CD4-positive, alpha-beta T cell (primary cell): Measurements from ENCODE around the gene RAD52. TPM values are rescaled to one million over a fixed set of nuclear protein-coding genes. Genes with fewer than 3 reads are reported as not detected.

Experiments used
- ATAC-seq: fragments of 200-7000 bp; cut with Tn5 transposase; one replicate; pipeline ENCODE4 v1.10.0; 2022; ENCODE audit warnings: mild to moderate bottlenecking; ENCODE audit not compliant: poor library complexity
- CTCF ChIA-PET: fragments of 350-600 bp; sonication (Branson Sonifier 250); formaldehyde crosslinking; loops from one replicate; lab custom pipeline; 2021; ENCODE audit warnings: antibody characterized with exemption, inconsistent platforms; lab: Charles Lee
- POLR2A ChIA-PET: fragments of 350-600 bp; sonication (Branson Sonifier 250); formaldehyde crosslinking; loops from one replicate; lab custom pipeline; 2021; ENCODE audit warnings: antibody characterized with exemption, inconsistent platforms; lab: Charles Lee
- DNase-seq, 14 experiments: peaks; one replicate each; pipeline ENCODE4 v3.0.0-alpha.2; 2013 to 2020; ENCODE audit warnings: mixed read lengths in 2 of 14
- H3K27ac ChIP-seq, 2 donors: one replicate each; pipeline versions ENCODE4 v1.5.1 to v1.7.0; 2013; ENCODE audit warnings: low read length in 2 of 2, low read depth in 1 of 2, mild to moderate bottlenecking in 1 of 2
- H3K27me3 ChIP-seq, 2 experiments: 1 replicate in 1 of 2; 2 replicates in 1 of 2; pipeline versions ENCODE4 v1.6.1 to v1.7.0; 2013; ENCODE audit warnings: low read length in 2 of 2, control low read depth in 1 of 2, mild to moderate bottlenecking in 1 of 2, moderate library complexity in 1 of 2; ENCODE audit not compliant: insufficient read depth in 2 of 2, control insufficient read depth in 1 of 2
- H3K36me3 ChIP-seq: one replicate; pipeline ENCODE4 v1.6.1; 2013; ENCODE audit warnings: low read length, control low read depth; ENCODE audit not compliant: insufficient read depth
- H3K4me1 ChIP-seq: one replicate; pipeline ENCODE4 v1.6.1; 2013; ENCODE audit warnings: low read length, control low read depth; ENCODE audit not compliant: insufficient read depth
- H3K4me3 ChIP-seq: one replicate; pipeline ENCODE4 v1.5.1; 2013; ENCODE audit warnings: mild to moderate bottlenecking, low read length, moderate library complexity
- H3K9me3 ChIP-seq, 2 experiments: 1 replicate in 1 of 2; 2 replicates in 1 of 2; pipeline versions ENCODE4 v1.6.1 to v1.7.0; 2013; ENCODE audit warnings: low read length in 2 of 2, mild to moderate bottlenecking in 2 of 2, control low read depth in 1 of 2, moderate library complexity in 1 of 2; ENCODE audit not compliant: control insufficient read depth in 1 of 2, insufficient read depth in 1 of 2
- H3K27ac Mint-ChIP-seq: one replicate; pipeline ENCODE4 v1.8.0; 2020; ENCODE audit warnings: mixed read lengths
- H3K27me3 Mint-ChIP-seq: one replicate; pipeline ENCODE4 v1.8.0; 2021; ENCODE audit warnings: mixed read lengths
- H3K36me3 Mint-ChIP-seq: one replicate; pipeline ENCODE4 v1.8.0; 2021; ENCODE audit warnings: low read depth, mixed read lengths
- H3K4me1 Mint-ChIP-seq: one replicate; pipeline ENCODE4 v1.8.0; 2021; ENCODE audit warnings: low read depth, mixed read lengths
- H3K4me3 Mint-ChIP-seq: one replicate; pipeline ENCODE4 v1.8.0; 2020; ENCODE audit warnings: mild to moderate bottlenecking, mixed read lengths
- H3K9me3 Mint-ChIP-seq: one replicate; pipeline ENCODE4 v1.8.0; 2020; ENCODE audit warnings: mixed read lengths
- CTCF ChIP-seq: fragments of 200-600 bp; IDR thresholded peaks from one replicate; pipeline ENCODE4 v1.8.0; 2022; ENCODE audit warnings: antibody characterized with exemption, mild to moderate bottlenecking
- intact Hi-C, 2 experiments: fragments of 100-400 bp; cut with DNase I in 1 of 2; cut with micrococcal nuclease in 1 of 2; formaldehyde crosslinking; loops; one replicate each; pipeline versions ENCODE4 v1.15.1 to v1.9.0; 2023 to 2025; cut with DNase I, micrococcal nuclease
- total RNA-seq, 174 experiments: library from RNA in 2 of 174; stranded (reverse) in 2 of 174; gene quantifications; one replicate each; pipeline ENCODE4 v1.2.3 and lab custom pipeline; 2021 to 2026

The RAD52 gene
- total RNA-seq, 2 experiments from 2014 or later = 7.0 to 8.1 TPM

GRCh38 chr12:867905-868304, 81.6 kb downstream of the RAD52 start:
- Mint-ChIP-seq H3K4me1 (peaks cover 28% of the 10 kb centered on the region), H3K36me3 (peaks cover 81% of the 10 kb centered on the region), H3K27me3 (no peaks in the 10 kb centered on the region), H3K9me3 (no peaks in the 10 kb centered on the region), H3K4me3 (no peak overlapping the region), H3K27ac (no peak overlapping the region)
- POLR2A ChIA-PET = no interaction called here
- ATAC-seq (no peak), DNase-seq (no peak)
- Histone ChIP-seq H3K4me1 (no peaks in the 10 kb centered on the region), H3K9me3 (no peaks in the 10 kb centered on the region), H3K36me3 (peaks cover 82% of the 10 kb centered on the region), H3K4me3 (no peak overlapping the region), H3K27me3 (no peaks in the 10 kb centered on the region), H3K27ac (no peak overlapping the region)
- intact Hi-C loops = no loop called here
- TF ChIP-seq CTCF = no peak
- CTCF ChIA-PET = interaction anchor here (0.9 to 1.9 kb wide), 4 partner anchors 11 to 113 kb away, joined by 3 to 4 read pairs (median 4); partner anchors contain the start of gene RAD52

DNA sequence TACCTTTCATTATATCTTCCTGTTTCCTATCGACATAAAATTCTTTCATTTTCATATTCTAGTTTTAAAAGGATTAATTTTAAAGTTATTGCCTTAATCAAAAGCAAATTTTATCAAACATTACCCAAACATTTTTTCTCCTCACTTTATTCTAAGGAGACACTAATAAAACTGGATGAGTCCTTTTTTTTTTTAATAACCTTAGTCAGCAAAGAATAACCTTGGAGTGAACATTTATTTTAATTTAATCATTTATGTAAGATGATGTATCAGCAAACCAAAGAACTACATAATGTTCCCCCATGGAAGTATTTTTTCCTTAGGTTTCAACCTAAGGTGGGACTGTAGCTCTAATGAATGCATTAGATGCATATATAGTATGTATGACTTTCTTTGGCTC, 83.9 kb downstream of the RAD52 start:
- Histone ChIP-seq H3K9me3 (no peaks in the 10 kb centered on the region), H3K4me3 (no peak overlapping the region), H3K27me3 (no peaks in the 10 kb centered on the region), H3K36me3 (peaks cover 84% of the 10 kb centered on the region), H3K27ac (no peak overlapping the region), H3K4me1 (no peaks in the 10 kb centered on the region)
- H3K9me3 Mint-ChIP-seq = no peaks in the 10 kb centered on the region
- no peak overlapping the region for H3K27ac Mint-ChIP-seq
- peaks cover 93% of the 10 kb centered on the region for H3K36me3 Mint-ChIP-seq
- H3K4me1 Mint-ChIP-seq = peaks cover 26% of the 10 kb centered on the region
- no peak for DNase-seq
- ChIA-PET POLR2A (no interaction called here), CTCF (interaction anchor here (0.5 to 0.9 kb wide), 2 partner anchors 41 to 289 kb away, joined by 3 to 4 read pairs; no protein-coding TSS in a partner anchor)
- intact Hi-C loops = no loop called here
- TF ChIP-seq CTCF = no peak
- no peak overlapping the region for H3K4me3 Mint-ChIP-seq
- no peak for ATAC-seq
- no peaks in the 10 kb centered on the region for H3K27me3 Mint-ChIP-seq

- no peak overlapping the region for H3K27ac Mint-ChIP-seq
- Histone ChIP-seq H3K27ac (no peak overlapping the region), H3K36me3 (peaks cover 86% of the 10 kb centered on the region), H3K4me1 (no peaks in the 10 kb centered on the region), H3K4me3 (no peak overlapping the region), H3K9me3 (no peaks in the 10 kb centered on the region), H3K27me3 (no peaks in the 10 kb centered on the region)
- no peak for ATAC-seq
- ChIA-PET CTCF (interaction anchor here (0.6 kb wide), 1 partner anchor 127 kb away, joined by 4 read pairs; no protein-coding TSS in a partner anchor), POLR2A (no interaction called here)
- H3K27me3 Mint-ChIP-seq = no peaks in the 10 kb centered on the region
- peaks cover 8% of the 10 kb centered on the region for H3K4me1 Mint-ChIP-seq
- intact Hi-C loops = no loop called here
- no peak for DNase-seq
- no peaks in the 10 kb centered on the region for H3K9me3 Mint-ChIP-seq
- H3K4me3 Mint-ChIP-seq = no peak overlapping the region
- H3K36me3 Mint-ChIP-seq = peaks cover 99% of the 10 kb centered on the region
- no peak for TF ChIP-seq CTCF
These were observed 86.2 kb downstream of the RAD52 start for GRCh38 chr12:863285-863684.
